Vagina (tissue), 2 donors: ENCODE measurements around the gene CHAMP1.

Experiments
- POLR2A ChIP-seq, 2 donors: fragments of 450-650 bp; IDR thresholded peaks; one replicate each; pipeline ENCODE4 v1.6.1; 2017; ENCODE audit warnings: antibody characterized with exemption in 2 of 2, mild to moderate bottlenecking in 2 of 2, moderate library complexity in 2 of 2
- POLR2AphosphoS5 ChIP-seq, 2 donors: sonication (generic); formaldehyde crosslinking; IDR thresholded peaks; one replicate each; pipeline ENCODE4 v1.9.0; 2017; ENCODE audit warnings: antibody characterized with exemption in 2 of 2, mild to moderate bottlenecking in 2 of 2, low read depth in 1 of 2; ENCODE audit not compliant: insufficient read depth in 1 of 2
- TF ChIP-seq, protein P1 (sequence below), 3 experiments: fragments of 450-650 bp in 2 of 3; fragments of 200-600 bp in 1 of 3; sonication (generic) in 1 of 3; IDR thresholded peaks; one replicate each; pipeline ENCODE4 v1.5.1; 2017 to 2019; ENCODE audit warnings: antibody characterized with exemption in 3 of 3, mild to moderate bottlenecking in 2 of 3, moderate library complexity in 2 of 3

DNA sequence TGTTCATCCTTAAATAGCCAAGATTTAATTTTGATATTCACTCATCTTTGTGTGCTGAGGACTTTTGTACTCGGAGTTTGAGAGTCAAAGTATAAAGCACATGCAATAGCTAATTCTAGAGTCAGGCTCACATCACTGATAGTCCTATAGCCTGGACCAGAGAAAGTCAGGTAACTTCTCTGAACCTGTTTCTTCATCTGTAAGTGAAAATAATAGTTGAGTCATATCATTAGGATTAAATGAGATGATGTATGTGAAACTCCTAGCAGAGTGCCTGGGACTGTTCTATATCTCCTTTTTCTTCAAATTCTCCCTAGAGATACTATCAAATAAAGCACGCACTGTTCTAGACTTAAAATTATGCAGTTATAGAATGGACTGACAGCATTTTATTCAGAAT is 9.0 kb downstream of the CHAMP1 start:
- TF ChIP-seq POLR2A (IDR thresholded peaks at IDR 0.05) = no peak
- TF ChIP-seq, protein P1, sequence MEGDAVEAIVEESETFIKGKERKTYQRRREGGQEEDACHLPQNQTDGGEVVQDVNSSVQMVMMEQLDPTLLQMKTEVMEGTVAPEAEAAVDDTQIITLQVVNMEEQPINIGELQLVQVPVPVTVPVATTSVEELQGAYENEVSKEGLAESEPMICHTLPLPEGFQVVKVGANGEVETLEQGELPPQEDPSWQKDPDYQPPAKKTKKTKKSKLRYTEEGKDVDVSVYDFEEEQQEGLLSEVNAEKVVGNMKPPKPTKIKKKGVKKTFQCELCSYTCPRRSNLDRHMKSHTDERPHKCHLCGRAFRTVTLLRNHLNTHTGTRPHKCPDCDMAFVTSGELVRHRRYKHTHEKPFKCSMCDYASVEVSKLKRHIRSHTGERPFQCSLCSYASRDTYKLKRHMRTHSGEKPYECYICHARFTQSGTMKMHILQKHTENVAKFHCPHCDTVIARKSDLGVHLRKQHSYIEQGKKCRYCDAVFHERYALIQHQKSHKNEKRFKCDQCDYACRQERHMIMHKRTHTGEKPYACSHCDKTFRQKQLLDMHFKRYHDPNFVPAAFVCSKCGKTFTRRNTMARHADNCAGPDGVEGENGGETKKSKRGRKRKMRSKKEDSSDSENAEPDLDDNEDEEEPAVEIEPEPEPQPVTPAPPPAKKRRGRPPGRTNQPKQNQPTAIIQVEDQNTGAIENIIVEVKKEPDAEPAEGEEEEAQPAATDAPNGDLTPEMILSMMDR (IDR thresholded peaks at IDR 0.05) = no peak
- TF ChIP-seq POLR2AphosphoS5 (IDR thresholded peaks at IDR 0.05; ENCODE audit: insufficient read depth in 1 of 2, low read depth in 1 of 2) = no peak
